ENCODE measurements around the gene SLC8B1. TPM values are rescaled to one million over a fixed set of nuclear protein-coding genes. Genes with fewer than 3 reads are reported as not detected.

Gene SLC8B1
- total RNA-seq, 1 experiment from 2014 or later = 8.6 TPM

- DNase-seq (ENCODE audit: low read depth) = peak; percentile 57
Measured at GRCh38 chr12:113322343-113322742, 12.6 kb downstream of the SLC8B1 start.

GRCh38 chr12:113320401-113320800, 14.5 kb downstream of the SLC8B1 start:
- no peak for DNase-seq (ENCODE audit: low read depth)

- no peak for DNase-seq (ENCODE audit: low read depth)
Measured at GRCh38 chr12:113318900-113319628, 15.8 kb downstream of the SLC8B1 start.

- DNase-seq (ENCODE audit: low read depth) = no peak
Measured at GRCh38 chr12:113318046-113318656, 16.8 kb downstream of the SLC8B1 start.

GRCh38 chr12:113317122-113317521, 17.8 kb downstream of the SLC8B1 start:
- no peak for DNase-seq (ENCODE audit: low read depth)

- no peak for DNase-seq (ENCODE audit: low read depth)
Measured at GRCh38 chr12:113316155-113316554, 18.8 kb downstream of the SLC8B1 start.

GRCh38 chr12:113315358-113315757, 19.6 kb downstream of the SLC8B1 start:
- DNase-seq (ENCODE audit: low read depth) = no peak

GRCh38 chr12:113314121-113314529, 20.8 kb downstream of the SLC8B1 start:
- DNase-seq (ENCODE audit: low read depth) = no peak

- DNase-seq (ENCODE audit: low read depth) = peak; percentile 19
Measured at GRCh38 chr12:113310489-113310888, 24.4 kb downstream of the SLC8B1 start.

GRCh38 chr12:113306382-113306781, 28.5 kb downstream of the SLC8B1 start:
- peak; percentile 20 for DNase-seq (ENCODE audit: low read depth)

GRCh38 chr12:113305281-113305856, 29.5 kb downstream of the SLC8B1 start:
- DNase-seq (ENCODE audit: low read depth) = no peak

- no peak for DNase-seq (ENCODE audit: low read depth)
Measured at GRCh38 chr12:113302886-113303640, 31.8 kb downstream of the SLC8B1 start.

GRCh38 chr12:113302466-113302865, 32.4 kb downstream of the SLC8B1 start:
- DNase-seq (ENCODE audit: low read depth) = no peak

- DNase-seq (ENCODE audit: low read depth) = no peak
Measured at GRCh38 chr12:113301811-113302210, 33.1 kb downstream of the SLC8B1 start.

GRCh38 chr12:113299619-113300237, 35.2 kb downstream of the SLC8B1 start:
- peak; percentile 77 for DNase-seq (ENCODE audit: low read depth)

- peak; percentile 13 for DNase-seq (ENCODE audit: low read depth)
Measured at GRCh38 chr12:113298861-113299545, 35.9 kb downstream of the SLC8B1 start.

- DNase-seq (ENCODE audit: low read depth) = no peak
Measured at GRCh38 chr12:113298472-113298817, 36.5 kb downstream of the SLC8B1 start.

- no peak for DNase-seq (ENCODE audit: low read depth)
Measured at GRCh38 chr12:113297621-113298471, 37.1 kb downstream of the SLC8B1 start.

- DNase-seq (ENCODE audit: low read depth) = no peak
Measured at GRCh38 chr12:113297214-113297587, 37.7 kb downstream of the SLC8B1 start.

- no peak for DNase-seq (ENCODE audit: low read depth)
Measured at GRCh38 chr12:113296557-113297213, 38.2 kb downstream of the SLC8B1 start.
